Measurements from ENCODE around the gene RET. TPM values are rescaled to one million over a fixed set of nuclear protein-coding genes. Genes with fewer than 3 reads are reported as not detected.
"Not testable (repeated sequence)": the region's sequence is repeated elsewhere in the genome, so short reads cannot be mapped to it uniquely, and the experiment has no call there.

Gene RET
- total RNA-seq, 1 donor from 2014 or later: 1.0 TPM

GRCh38 chr10:43145311-43145710, 68.4 kb downstream of the RET start:
- TF ChIP-seq, protein P1, sequence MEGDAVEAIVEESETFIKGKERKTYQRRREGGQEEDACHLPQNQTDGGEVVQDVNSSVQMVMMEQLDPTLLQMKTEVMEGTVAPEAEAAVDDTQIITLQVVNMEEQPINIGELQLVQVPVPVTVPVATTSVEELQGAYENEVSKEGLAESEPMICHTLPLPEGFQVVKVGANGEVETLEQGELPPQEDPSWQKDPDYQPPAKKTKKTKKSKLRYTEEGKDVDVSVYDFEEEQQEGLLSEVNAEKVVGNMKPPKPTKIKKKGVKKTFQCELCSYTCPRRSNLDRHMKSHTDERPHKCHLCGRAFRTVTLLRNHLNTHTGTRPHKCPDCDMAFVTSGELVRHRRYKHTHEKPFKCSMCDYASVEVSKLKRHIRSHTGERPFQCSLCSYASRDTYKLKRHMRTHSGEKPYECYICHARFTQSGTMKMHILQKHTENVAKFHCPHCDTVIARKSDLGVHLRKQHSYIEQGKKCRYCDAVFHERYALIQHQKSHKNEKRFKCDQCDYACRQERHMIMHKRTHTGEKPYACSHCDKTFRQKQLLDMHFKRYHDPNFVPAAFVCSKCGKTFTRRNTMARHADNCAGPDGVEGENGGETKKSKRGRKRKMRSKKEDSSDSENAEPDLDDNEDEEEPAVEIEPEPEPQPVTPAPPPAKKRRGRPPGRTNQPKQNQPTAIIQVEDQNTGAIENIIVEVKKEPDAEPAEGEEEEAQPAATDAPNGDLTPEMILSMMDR (IDR thresholded peaks at IDR 0.05): no peak
- Histone ChIP-seq H3K4me3 (no peak overlapping the region), H3K36me3 (no peaks in the 10 kb centered on the region), H3K9me3 (no peaks in the 10 kb centered on the region), H3K27me3 (no peaks in the 10 kb centered on the region), H3K4me1 (peaks cover 47% of the 10 kb centered on the region), H3K27ac (peak overlapping the region; percentile 5)
- intact Hi-C loops (cut with DNase I): no loop called here
- ATAC-seq (no peak), DNase-seq (no peak)

DNA sequence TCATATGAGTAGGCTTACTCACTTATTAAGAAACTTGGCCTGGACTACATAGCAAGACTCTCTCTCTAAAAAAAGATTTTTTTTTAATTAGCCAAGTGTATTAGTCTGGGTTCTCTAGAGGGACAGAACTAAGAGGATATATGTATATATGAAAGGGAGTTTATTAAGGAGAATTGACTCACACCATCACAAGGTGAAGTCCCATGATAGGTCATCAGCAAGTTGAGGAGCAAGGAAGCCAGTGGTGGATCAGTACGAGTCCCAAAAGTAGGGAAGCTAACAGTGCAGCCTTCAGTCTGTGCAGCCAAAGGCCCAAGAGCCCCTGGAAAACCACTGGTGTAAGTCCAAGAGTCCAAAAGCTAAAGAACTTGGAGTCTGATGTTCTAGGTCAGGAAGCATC, 69.1 kb downstream of the RET start:
- H3K4me3 ChIP-seq; H3K36me3 ChIP-seq; intact Hi-C loops (cut with DNase I); DNase-seq; ATAC-seq; H3K9me3 ChIP-seq; H3K27me3 ChIP-seq: not testable (repeated sequence)
- peak overlapping the region; percentile 5 for H3K27ac ChIP-seq
- H3K4me1 ChIP-seq: peaks cover 42% of the 10 kb centered on the region

- intact Hi-C loops (cut with DNase I): no loop called here
Measured at GRCh38 chr10:43151371-43151770, 74.5 kb downstream of the RET start.

DNA sequence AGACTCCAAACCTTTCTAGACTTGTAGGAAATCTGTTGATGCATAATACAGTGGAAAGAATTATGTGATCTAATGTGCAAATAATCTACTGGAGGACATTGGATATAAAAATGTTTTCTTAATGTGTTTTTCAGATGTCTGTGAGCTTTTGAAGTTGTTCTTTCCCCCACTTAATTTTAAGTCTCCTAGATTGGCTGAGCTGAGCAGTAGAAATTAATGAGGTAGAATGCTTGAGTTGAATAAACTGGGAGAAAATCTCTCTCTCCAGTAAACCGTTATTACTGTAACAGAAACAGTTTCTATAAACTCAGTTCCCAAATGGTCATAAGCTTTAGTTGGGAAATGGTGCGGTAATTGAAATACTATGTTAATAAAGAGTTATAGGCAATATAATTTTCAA, 77.0 kb downstream of the RET start:
- Histone ChIP-seq H3K27ac (no peak overlapping the region), H3K4me3 (no peak overlapping the region), H3K4me1 (peaks cover 8% of the 10 kb centered on the region), H3K9me3 (no peaks in the 10 kb centered on the region), H3K27me3 (no peaks in the 10 kb centered on the region), H3K36me3 (no peaks in the 10 kb centered on the region)
- TF ChIP-seq, protein P1 (IDR thresholded peaks at IDR 0.05): no peak
- ATAC-seq: no peak
- intact Hi-C loops (cut with DNase I): no loop called here
- DNase-seq: no peak

More at GRCh38 chr10:43151371-43151770, 74.5 kb downstream of the RET start:
- Histone ChIP-seq H3K27me3 (no peaks in the 10 kb centered on the region), H3K4me3 (no peak overlapping the region), H3K4me1 (peaks cover 10% of the 10 kb centered on the region), H3K27ac (no peak overlapping the region), H3K36me3 (no peaks in the 10 kb centered on the region), H3K9me3 (no peaks in the 10 kb centered on the region)
- DNase-seq (no peak), ATAC-seq (no peak)
- TF ChIP-seq, protein P1 (IDR thresholded peaks at IDR 0.05): no peak

DNA sequence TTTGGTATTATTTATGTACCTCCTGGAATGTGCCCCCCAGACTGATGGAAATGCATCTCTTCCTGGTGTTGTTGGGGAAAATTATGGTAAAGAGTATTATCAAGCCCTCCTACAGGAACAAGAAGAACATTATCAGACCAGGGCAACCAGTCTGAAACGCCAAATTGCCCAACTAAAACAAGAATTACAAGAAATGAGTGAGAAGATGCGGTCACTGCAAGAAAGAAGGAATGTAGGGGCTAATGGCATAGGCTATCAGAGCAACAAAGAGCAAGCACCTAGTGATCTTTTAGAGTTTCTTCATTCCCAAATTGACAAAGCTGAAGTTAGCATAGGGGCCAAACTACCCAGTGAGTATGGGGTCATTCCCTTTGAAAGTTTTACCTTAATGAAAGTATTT, 78.4 kb downstream of the RET start:
- H3K9me3 ChIP-seq: no peaks in the 10 kb centered on the region
- H3K27me3 ChIP-seq: no peaks in the 10 kb centered on the region
- intact Hi-C loops (cut with DNase I): no loop called here
- TF ChIP-seq, protein P1 (IDR thresholded peaks at IDR 0.05): no peak
- no peak overlapping the region for H3K4me3 ChIP-seq
- H3K36me3 ChIP-seq: no peaks in the 10 kb centered on the region
- H3K27ac ChIP-seq: no peak overlapping the region
- peaks cover 11% of the 10 kb centered on the region for H3K4me1 ChIP-seq
- DNase-seq (no peak), ATAC-seq (no peak)

- DNase-seq: no peak
- no peak for ATAC-seq
- TF ChIP-seq, protein P1 (IDR thresholded peaks at IDR 0.05): no peak
- Histone ChIP-seq H3K4me1 (peaks cover 16% of the 10 kb centered on the region), H3K4me3 (no peak overlapping the region), H3K27ac (no peak overlapping the region), H3K36me3 (no peaks in the 10 kb centered on the region), H3K9me3 (no peaks in the 10 kb centered on the region), H3K27me3 (no peaks in the 10 kb centered on the region)
- intact Hi-C loops (cut with DNase I): no loop called here
Measured at GRCh38 chr10:43155741-43156140, 78.9 kb downstream of the RET start.

Measured in upper lobe of right lung (tissue), 1 donor.